GM21529 (cell line): Measurements from ENCODE around the gene ADGRB2.
A peak's percentile ranks its signal among the peaks of the same experiment; 100 is the strongest.
"Not testable (repeated sequence)": the region's sequence is repeated elsewhere in the genome, so short reads cannot be mapped to it uniquely, and the experiment has no call there.

Source experiments
- ATAC-seq: cut with Tn5 transposase; IDR thresholded peaks from one replicate; pipeline ENCODE4 v1.9.1; 2021; ENCODE audit not compliant: unreplicated experiment

Gene ADGRB2

DNA sequence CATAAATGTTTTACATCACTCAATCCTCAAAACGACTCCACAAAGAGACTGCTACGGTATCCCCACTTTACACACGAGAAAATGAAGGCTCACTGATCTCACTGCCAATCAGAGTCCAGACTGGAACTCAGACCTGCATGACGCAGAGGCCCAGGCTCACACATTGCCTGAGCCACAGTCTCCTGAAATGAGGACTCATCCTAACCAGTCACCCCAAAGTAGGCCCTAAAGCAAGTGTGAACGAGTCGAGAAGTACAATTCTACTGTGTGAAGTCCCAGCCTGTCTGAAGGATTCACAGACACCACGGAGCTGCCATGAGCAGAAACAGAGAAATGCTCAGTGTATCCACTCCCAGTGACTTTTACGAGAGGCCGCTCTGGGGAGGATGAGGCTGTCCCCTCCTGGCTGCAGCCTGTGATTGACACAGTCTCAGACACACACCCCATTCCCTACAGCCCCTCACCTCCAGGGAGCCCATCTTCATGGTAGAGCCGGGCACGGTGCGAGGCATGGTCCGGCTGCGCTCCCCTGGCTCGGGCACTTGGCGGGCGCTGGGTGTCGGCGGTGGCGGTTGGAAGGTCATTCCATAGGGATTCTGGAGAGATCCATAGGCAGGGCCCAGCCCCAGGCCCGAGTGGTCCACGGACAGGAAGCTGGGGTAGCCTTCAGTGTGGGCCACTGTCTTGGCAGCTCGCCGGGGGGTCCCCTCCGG, 33.6 kb downstream of the ADGRB2 start:
- no peak for ATAC-seq

DNA sequence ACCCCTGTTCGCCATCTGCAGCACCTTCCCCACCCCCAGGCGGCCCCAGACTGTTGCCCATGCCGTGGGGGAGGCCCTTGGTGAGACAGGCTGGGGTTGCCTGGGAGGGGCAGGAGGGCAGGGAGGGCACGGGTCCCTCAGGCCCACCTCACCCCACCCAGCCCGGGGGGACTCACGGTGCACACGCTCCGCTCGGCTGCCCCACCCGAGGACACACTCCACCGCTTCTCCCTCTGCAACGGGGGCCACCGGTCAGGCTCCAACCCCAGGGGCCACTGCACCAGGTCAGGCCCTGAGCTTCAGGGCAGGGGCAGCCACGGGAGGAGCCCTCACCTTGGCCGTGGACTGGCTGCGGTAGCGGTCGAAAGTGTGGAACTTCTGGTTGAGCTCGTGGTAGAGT, 36.3 kb downstream of the ADGRB2 start:
- ATAC-seq: no peak

DNA sequence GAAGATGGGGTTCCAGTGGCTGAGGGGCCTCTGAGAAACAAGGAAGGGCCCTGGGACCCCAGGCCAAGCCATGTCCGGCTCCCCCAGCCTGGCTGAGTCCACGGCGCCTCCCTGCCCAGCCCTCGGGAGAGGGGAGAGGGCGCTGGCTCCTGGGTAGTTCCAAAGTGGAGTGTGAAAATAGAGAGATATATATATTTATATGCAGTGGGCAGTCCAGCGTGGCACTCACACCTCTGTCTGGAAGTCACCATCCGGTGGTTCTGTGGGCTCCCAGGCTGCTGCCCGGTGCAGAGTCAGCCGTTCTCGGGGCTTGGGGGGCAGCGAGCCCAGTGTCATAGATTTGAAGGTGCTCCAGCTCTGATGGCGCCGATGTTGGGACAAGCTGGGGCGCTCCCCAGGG, 36.9 kb downstream of the ADGRB2 start:
- ATAC-seq: no peak

DNA sequence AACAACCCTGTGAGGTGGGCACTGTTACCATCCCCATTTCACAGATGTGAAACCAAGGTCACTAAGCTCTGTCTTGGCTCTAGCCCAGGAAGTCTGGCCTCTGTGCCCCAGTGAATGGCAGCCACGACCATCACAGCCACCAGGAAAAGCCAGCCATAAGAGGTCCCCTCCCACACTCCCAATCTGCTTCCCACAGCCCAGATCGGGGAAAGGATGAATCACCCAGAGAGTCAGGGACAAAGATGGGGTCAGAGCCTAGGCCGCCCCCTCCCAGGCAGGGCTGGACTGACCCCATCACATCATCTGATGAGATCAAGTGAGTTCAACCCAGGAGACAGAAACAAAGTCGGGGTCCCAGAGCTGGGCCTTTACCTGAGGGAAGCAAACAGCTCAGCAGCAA, 37.4 kb downstream of the ADGRB2 start:
- no peak for ATAC-seq

DNA sequence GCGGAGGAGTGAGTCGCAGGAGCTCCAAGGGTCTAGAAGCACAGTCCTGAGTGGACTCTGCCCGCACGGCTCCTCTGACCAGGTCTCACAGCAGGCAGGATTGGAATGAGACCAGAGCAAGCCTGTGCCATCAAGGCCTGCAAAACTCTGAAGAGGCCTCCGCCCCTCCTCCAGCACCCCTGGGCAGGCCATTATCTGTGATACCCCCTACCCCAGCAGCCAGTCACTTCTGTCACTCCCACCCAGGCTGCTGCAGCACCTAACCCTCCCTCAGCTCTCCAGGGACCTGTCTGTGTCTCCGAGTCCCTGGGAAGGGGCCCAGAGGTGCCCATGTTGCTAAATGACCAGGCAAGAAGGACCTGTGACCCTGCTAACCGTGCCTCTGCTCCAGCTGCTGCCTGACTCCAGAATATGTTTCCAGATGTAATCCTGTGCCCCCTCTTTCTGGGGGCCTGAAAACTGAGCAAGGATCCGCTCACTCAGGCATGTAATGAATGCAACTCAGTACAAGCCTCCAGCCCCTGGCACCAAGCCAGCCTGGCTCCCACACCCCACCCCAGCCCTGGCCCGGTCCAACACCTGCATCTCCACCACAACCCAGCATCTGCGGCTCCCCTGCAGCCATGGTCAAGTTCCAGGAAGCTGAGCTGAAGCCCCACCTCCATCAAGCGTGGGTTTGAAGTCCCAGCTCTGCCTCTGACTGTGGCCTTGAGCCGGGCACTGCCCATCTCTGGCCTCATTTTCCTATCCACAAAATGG, 38.2 kb downstream of the ADGRB2 start:
- ATAC-seq: no peak

DNA sequence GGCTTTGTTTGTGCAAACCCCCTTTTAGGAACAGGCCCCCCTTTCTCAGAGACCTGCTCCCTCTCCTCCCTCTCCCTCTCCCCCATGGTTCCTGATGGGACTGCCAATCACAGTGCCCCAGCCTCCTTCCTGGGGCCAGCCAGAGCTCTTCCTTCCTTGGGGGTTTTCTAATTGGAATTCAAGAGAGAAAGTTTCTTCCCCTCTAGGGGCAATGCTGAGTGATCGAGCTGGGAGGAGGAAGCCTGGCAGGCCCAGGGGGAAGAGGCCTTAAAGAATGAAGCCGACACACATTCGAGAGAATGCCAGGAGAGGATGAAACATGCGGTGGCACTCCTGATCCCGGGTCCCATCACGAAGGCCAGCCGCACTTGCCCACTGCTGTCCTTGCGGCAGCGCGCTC, 39.0 kb downstream of the ADGRB2 start:
- no peak for ATAC-seq

DNA sequence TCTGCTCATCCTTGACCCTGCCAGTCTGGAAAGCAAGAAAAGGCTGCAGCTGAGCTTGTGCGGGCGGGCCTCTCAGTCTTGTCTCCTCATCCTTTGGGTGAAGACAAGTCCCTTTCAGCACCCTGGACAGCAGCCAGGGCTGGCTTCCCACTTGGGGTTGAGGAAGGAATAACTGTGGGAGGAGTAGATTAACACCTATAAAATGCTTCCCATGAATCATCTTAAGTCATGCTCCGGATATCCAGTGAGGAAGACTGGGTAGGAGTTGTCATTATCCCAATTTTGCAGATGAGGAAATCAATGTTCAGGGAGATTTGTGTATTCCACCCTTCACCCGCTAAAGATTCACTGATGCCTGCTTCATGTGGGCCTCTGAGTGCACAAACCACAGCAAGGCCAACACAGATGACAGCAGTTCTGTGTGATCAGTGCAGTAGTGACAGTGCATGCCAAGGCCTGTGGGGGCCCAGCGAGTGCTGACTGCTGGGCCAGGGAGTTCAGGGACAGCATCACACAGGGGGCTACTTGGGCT, 40.2 kb downstream of the ADGRB2 start:
- ATAC-seq: no peak

DNA sequence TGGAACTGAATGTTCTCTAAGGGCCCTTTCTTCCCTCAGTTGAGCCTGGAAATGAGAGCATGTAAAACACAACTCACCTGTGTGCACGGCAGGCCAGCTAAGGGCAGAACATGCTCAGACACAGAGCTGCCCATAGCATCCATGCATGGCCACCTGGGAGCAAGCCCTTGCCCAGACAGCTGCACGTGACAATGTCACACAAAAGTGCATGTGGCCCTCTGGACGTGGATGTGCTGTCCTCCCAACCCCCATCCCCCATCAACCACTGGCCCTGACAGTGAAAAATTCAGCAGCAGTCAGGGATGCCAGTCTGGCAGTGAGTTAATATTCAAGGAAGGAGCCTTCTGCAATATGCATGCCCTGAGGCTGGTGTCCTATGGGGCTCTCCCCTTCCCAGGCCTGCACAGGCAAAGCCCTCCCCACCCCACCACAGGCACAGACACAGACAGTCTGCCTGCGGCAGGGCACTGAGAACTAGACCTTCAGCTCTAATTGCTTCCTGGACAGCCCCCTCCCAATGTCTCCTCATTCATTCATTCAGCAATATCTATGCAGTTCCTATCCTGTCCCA, 45.7 kb downstream of the ADGRB2 start:
- ATAC-seq: no peak

DNA sequence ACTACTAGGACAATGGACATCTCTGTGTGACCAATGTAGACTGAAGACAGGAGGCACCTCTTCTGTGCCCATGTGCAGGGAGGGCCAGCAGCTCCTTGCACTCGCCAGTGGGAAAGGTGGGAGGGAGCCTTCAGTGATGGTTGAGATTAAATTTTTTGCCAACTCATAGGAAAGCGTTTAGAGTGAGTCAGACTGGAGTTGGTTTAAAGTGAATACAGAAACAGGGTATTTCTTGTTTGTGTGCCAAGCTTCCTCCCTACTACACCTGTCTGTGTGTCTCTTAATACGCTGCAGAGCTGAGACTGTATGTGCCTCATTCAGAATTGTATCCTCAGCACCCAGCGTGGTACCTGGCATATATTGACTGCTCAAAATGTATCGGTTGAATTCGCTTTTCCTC, 46.8 kb downstream of the ADGRB2 start:
- no peak for ATAC-seq

DNA sequence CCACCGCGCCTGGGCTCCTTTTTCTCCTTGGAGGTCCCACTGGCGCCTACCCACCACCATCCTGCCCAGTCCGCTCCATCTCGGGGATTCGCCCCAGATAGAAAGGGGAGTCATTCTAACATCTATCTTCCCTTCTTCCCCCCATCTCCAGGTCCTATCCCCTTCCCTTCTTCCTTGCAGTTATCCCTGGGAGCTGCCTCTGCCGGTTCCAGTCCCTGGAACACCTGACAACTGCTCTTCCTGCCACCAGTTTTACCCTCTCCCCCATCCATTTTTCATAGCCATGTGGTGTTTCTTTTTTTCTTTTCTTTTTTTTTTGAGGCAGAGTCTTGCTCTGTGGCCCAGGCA, 48.3 kb downstream of the ADGRB2 start:
- no peak for ATAC-seq

DNA sequence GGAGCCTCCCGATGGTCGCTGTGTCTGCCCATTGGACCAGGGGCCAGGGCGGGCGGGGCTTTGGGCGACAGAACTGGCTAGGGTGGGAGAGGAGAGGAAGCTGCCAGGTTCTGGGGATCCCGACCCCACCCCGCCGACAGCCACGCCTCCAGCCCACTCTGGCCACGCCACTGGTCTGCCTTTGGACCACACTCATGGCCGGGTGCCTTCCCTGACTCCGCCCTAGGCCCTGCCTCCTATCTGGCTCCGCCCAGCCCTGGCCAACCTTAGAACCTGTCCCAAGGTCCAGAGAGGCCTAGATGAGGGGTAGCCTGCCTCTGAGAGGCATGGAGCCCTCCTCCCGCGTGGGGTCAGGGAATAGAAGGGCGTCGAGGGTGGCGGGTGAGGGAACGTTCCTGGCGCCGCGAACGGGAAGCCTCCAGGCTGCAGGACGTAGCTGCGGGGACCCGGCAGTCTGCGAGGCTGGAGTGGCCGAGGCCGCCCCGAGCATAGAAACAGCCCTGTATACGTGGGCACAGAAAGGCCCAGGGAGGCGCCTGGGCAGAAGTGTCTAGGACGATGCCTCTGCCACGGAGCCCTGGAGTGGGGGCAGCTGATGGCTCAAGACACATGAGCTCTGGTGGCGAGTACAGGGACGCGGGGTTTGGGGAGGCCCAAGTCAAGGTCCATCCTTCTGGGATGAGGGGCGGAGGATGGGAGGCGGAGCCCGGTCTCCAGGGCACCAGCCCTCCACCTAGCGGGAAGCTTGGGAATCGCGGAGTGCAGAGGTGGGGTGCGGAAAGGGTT, 48.9 kb downstream of the ADGRB2 start:
- ATAC-seq: no peak

DNA sequence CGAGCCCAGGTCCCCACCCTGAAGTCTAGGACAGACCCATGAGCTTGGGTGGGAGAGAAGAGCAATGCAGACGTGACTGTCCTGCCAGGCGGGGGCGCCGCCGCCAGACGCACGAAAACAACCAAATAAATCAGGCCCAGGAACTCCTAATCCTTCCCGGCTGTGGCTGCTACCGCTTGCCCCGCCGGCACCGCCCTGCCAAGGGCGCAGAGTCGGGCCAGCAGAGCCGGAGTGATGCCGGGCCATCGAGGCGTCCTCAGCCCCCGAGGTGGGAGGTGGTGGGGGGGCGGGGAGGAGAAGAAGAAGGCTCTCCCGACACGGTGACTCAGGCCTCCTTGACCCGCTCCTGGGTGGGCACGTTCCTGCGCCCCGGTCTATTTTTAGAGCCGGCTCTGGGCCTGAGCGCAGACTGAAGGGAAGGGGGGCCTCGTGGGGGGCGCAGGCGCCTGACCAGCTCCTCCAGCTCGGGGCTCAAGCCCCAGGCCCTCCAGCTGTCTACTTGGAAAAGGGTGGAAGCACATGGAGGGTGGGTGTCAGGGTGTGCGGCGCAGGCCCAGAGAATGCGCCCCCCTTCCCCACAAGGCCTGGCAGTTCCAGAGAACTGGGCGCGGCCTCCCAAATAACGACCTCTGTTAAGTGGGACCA, 49.6 kb downstream of the ADGRB2 start:
- no peak for ATAC-seq

DNA sequence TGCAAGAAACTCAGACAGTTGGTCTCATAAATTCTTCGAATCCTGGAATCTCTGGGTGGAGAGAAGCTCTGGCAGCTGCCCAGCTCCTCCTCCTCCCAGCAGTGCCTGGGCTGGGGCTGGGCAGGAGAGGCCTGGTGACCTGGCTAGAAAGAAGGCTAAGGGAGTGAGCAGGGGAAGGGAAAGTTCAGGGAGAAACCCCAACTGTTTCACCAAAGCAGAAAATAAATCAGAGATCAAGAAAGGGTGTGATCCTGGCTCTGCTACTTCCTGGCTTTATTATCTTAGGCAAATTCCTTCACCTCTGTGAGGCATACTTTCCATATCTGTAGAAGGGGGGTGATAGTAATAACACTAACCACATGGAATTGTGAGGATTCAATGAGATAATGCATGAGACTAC, 51.5 kb downstream of the ADGRB2 start:
- ATAC-seq: no peak

DNA sequence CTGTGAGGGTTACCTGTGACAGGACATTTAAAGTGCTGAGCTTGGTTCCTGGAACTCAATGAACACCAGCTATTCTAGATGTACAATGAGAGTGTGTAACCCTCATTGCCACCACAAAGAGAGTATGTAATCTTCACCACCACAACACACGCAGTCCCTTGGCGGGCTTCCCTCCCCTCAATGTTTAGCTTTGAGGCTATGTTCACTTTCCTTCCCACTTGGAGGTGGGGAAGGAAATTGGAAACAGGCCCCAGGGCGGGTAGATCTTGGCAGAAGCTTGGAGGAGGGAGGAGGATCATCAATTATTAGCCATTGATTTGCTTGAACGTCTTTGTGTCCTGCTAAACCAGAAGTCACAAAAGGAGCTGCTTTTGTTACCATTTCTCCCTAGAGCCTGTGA, 52.1 kb downstream of the ADGRB2 start:
- ATAC-seq: no peak

DNA sequence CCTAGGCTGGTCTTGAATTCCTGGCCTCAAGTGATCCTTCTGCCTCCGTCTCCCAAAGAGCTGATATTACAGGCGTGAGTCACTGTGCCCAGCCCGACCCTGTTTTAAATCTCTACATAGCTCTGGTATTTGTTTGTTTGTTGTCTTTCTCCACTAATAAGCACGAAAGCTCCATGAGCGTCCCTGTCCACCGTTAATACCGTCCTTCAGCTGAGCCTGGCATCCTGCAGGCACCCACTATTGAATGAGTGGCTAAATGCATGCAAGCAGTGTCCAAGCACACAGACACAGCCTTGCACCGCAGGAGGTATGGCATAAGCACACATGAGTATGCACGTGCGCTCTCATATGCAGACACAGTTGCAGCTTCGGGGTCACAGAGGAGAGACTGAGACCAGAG, 55.8 kb downstream of the ADGRB2 start:
- ATAC-seq: no peak

DNA sequence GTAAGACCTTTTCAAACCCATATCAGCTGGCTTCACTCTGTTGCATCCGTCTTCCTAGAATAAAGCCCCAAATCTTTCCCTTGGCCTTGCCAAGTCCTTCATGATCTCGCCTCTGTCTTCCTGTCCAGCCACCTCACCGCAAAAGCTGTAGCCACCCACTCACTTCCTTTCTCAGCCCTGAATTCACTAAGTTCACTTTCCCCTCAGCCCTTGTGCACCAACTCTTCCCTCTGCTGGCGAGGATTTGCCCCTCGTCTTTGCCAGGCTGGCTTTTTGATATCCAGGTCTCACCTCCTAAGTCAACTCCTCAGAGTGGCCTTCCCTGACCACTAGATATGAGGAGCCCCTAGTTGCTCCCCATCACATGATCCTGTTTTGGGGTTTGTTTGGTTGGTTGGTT, 56.4 kb downstream of the ADGRB2 start:
- ATAC-seq: peak; percentile 55

DNA sequence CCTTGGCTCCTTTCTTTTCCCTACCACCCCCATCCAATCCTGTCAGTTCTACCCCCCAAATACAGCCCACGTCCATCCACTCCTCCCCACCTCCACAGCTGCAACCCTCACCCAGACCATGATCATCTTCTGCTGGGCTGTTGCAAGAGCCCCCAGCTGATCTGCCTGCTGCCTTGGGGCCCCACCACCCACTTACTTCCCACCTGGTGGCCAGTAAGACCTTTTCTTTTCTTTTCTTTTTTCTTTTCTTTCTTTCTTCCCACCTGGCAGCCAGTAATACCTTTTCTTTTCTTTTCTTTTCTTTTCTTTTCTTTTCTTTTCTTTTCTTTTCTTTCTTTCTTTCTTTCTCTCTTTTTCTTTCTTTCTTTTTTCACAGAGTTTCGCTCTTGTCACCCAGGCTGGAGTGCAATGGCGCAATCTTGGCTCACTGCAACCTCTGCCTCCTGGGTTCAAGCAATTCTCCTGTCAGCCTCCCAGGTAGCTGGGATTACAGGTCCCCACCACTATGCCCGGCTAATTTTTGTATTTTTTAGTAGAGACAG, 57.0 kb downstream of the ADGRB2 start:
- ATAC-seq: not testable (repeated sequence)

DNA sequence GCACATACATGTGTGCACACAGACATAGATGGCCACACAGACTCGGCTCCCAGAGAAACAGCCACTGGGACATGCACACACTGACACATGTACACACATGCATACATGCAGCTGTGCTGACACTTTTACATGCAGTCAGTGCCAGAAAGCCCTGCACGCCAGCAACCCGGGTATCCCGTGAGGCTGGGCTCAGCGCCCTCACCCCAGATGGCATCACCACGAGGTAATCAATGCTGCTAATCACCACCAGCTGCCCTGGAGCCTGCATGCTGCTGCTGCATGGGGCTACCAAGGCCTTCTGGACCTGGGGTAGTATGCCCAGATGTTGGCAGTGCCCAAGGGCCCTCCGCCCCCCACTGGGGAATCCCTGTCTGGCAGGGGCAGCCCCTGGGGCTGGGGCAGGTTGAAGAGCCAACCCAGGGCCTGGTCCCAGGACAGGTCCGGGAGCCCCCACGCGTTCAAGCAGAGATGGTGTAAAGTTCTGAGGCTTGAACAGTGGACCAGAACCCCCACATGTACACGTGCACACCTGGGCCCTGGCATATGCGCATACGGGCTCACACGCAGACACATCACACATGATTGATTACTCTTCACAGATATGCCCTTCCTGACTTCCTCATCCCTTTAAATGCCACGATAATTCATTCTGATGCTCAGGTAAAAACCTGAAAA, 57.6 kb downstream of the ADGRB2 start:
- ATAC-seq: no peak

DNA sequence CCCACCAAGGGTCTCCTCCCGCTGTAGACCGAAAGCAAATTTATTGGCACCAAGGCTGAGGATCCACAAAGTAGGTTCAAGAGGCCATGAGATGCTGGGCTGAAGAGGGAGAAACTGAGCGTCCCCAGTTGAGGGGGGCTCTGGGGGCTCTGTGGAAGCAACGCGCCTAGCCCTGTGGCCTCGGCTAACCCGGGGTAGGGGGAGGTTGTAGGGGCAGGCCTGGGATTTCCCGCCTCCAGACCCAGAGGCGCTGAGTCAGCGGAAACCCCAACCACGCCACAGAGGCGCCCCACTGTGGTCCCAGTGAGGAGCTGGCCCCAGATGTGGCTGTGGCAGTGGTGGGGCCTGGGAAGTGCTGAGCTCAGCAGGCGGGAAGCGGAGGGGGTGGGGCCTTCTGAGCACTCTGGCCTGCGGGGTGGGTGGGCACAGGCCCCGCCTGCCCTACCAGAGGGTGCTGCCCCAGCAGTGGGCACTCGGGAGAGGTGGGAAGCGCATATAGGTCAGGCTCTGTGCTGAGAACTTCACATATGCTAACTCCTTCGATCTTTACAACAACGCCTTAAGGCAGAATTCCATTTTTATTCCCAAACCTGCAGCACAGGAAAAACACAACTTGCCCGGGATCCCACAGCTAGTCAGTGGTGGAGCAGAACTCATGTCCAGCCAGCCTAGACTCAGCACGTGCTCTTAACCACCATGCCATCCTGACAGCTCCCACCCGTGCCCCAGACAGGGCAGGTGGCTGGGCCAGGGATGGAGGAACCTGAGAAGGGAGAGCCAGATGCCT, 58.9 kb downstream of the ADGRB2 start:
- ATAC-seq: no peak
